NCI-H69 (cell line): Measurements from ENCODE around the gene TGM2.
"Not testable (repeated sequence)": the region's sequence is repeated elsewhere in the genome, so short reads cannot be mapped to it uniquely, and the experiment has no call there.

Source experiments
- DNase-seq: peaks from one replicate; lab custom pipeline; 2025; lab: John Stamatoyannopoulos, UW

The TGM2 gene

GRCh38 chr20:38115205-38115604 is 49.9 kb downstream of the TGM2 start:
- no peak for DNase-seq

- DNase-seq, result peak; percentile 28
Observed at GRCh38 chr20:38114353-38114791, 50.7 kb downstream of the TGM2 start.

- DNase-seq, result peak; percentile 57
Observed at GRCh38 chr20:38113401-38114325, 51.4 kb downstream of the TGM2 start.

- no peak for DNase-seq
Observed at GRCh38 chr20:38112930-38113294, 52.2 kb downstream of the TGM2 start.

GRCh38 chr20:38112261-38112929 is 52.7 kb downstream of the TGM2 start:
- DNase-seq, result no peak

GRCh38 chr20:38111366-38112232 is 53.5 kb downstream of the TGM2 start:
- no peak for DNase-seq

GRCh38 chr20:38110525-38111178 is 54.4 kb downstream of the TGM2 start:
- no peak for DNase-seq

GRCh38 chr20:38109591-38110524 is 55.2 kb downstream of the TGM2 start:
- DNase-seq, result no peak

GRCh38 chr20:38108986-38109541 is 56.0 kb downstream of the TGM2 start:
- no peak for DNase-seq

- DNase-seq, result no peak
Observed at GRCh38 chr20:38108438-38108985, 56.6 kb downstream of the TGM2 start.

GRCh38 chr20:38107916-38108315 is 57.2 kb downstream of the TGM2 start:
- DNase-seq, result peak; percentile 41

- not testable (repeated sequence) for DNase-seq
Observed at GRCh38 chr20:38107386-38107785, 57.7 kb downstream of the TGM2 start.

GRCh38 chr20:38106461-38106860 is 58.6 kb downstream of the TGM2 start:
- no peak for DNase-seq

- no peak for DNase-seq
Observed at GRCh38 chr20:38104285-38104684, 60.8 kb downstream of the TGM2 start.

- not testable (repeated sequence) for DNase-seq
Observed at GRCh38 chr20:38102206-38102605, 62.9 kb downstream of the TGM2 start.

GRCh38 chr20:38098952-38099351 is 66.1 kb downstream of the TGM2 start:
- DNase-seq, result no peak

GRCh38 chr20:38095017-38095686 is 69.9 kb downstream of the TGM2 start:
- DNase-seq, result no peak

- no peak for DNase-seq
Observed at GRCh38 chr20:38094373-38094891, 70.6 kb downstream of the TGM2 start.

GRCh38 chr20:38093641-38094077 is 71.4 kb downstream of the TGM2 start:
- DNase-seq, result no peak
